Immature natural killer cell (primary cell): Measurements from ENCODE around the gene R3HDM2. TPM values are rescaled to one million over a fixed set of nuclear protein-coding genes. Genes with fewer than 3 reads are reported as not detected.

Source experiments
- DNase-seq, 3 donors: peaks; one replicate each; pipeline ENCODE4 v3.0.0; 2022; ENCODE audit warnings: mixed read lengths in 1 of 3
- H3K27ac Mint-ChIP-seq, 6 donors: one replicate each; pipeline ENCODE4 v1.8.0; 2020; ENCODE audit warnings: mixed read lengths in 6 of 6, mild to moderate bottlenecking in 5 of 6, inconsistent platforms in 4 of 6, moderate library complexity in 3 of 6
- H3K27me3 Mint-ChIP-seq, 3 donors: one replicate each; pipeline ENCODE4 v1.8.0; 2020 to 2021; ENCODE audit warnings: low read depth in 3 of 3, mild to moderate bottlenecking in 3 of 3, mixed read lengths in 3 of 3, moderate library complexity in 3 of 3, inconsistent platforms in 1 of 3
- H3K36me3 Mint-ChIP-seq, 3 donors: one replicate each; pipeline ENCODE4 v1.8.0; 2020; ENCODE audit warnings: mixed read lengths in 3 of 3, inconsistent platforms in 2 of 3, mild to moderate bottlenecking in 2 of 3
- H3K4me1 Mint-ChIP-seq, 2 donors: one replicate each; pipeline ENCODE4 v1.8.0; 2020; ENCODE audit warnings: inconsistent platforms in 2 of 2, mild to moderate bottlenecking in 2 of 2, mixed read lengths in 2 of 2, moderate library complexity in 1 of 2
- H3K4me3 Mint-ChIP-seq, 5 donors: one replicate each; pipeline ENCODE4 v1.8.0; 2020; ENCODE audit warnings: mild to moderate bottlenecking in 5 of 5, mixed read lengths in 5 of 5, inconsistent platforms in 3 of 5, moderate library complexity in 3 of 5
- H3K9me3 Mint-ChIP-seq, 6 donors: one replicate each; pipeline ENCODE4 v1.8.0; 2020; ENCODE audit warnings: mild to moderate bottlenecking in 6 of 6, mixed read lengths in 6 of 6, inconsistent platforms in 4 of 6, moderate library complexity in 3 of 6
- polyA plus RNA-seq, 3 donors: library from polyadenylated mRNA; unstranded; fragments of 300-500 nt; fragmentation: Illumina TruSeq; gene quantifications; one replicate each; pipeline ENCODE4 v1.2.3, GENCODE V29; 2021

Gene R3HDM2
- polyA plus RNA-seq, 3 donors from 2014 or later = 0.12 to 19.0 (median 3.3) TPM

DNA sequence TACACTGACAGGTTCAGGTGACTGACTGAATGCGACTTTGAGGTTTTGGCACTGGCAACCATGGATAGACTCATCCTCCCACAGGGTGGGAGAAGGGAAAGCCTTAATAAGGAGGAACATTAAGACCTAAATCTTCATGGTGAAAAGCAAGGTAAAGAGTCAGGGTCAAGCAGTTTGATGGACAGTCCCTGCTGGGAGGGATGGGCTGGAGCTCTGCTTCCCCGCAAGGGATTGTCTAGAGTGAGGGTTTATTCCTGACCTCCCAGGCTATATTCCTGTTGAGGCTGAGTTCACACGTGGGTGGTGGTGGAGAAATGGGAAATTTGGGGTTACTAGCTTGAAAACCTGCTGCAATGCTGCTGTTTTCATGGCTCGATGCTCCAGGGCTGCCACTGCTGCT is 170.5 kb downstream of the R3HDM2 start:
- Mint-ChIP-seq H3K9me3 (no peaks in the 10 kb centered on the region), H3K4me1 (peaks cover 2 to 11% of the 10 kb centered on the region in 2 donors), H3K27me3 (peaks cover 0 to 5% (median 0%) of the 10 kb centered on the region in 3 donors), H3K36me3 (peaks cover 12 to 58% (median 20%) of the 10 kb centered on the region in 3 donors), H3K4me3 (no peak overlapping the region), H3K27ac (no peak overlapping the region)
- DNase-seq = no peak

DNA sequence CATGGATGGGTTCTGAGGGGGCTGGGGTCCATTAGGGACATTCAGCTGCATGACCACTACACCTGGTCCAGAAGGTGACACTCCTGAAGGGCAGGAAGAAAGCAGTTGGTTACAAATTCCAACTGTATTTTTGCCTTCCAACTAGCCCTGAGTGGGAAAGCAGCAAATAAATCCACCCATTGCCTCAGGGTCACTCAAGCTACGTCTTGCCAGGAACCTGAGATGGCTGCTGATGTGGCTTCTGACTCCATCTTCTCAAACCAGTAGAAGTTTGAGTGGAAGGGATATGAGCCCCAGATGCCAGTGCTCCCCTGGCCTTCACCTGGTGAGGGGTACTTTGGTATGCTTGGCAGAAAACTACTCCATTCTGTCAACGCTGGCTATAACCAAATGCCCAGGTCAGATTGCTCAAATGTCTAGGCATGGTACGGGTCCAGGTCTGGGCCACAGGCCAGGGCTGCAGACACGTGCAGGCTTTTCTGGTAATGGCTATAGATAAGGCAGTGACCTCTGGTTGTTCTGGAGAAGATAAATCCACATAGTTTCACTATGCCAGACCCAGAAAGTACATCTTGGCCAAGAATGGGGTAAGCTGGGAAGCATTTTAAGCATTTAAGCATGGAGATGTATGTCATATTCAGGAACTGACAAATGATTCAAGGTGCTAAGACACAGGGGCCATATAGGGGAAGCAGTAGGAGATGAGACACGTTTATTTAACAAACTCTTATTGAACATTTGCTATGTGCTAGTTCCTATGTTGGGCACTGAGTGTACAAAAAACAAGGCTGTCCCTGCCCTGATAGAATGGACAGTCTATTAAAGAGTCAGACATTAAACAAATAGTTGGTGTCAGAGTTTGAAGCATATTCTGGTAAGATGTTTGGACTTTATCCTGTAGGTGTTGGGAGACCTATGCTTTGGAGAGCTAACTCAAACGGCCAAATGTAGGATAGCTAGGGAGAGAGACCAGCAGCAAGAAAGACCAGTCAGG is 171.6 kb downstream of the R3HDM2 start:
- Mint-ChIP-seq H3K4me3 (no peak overlapping the region), H3K27ac (no peak overlapping the region), H3K9me3 (no peaks in the 10 kb centered on the region), H3K36me3 (peaks cover 4 to 54% (median 20%) of the 10 kb centered on the region in 3 donors), H3K4me1 (peaks cover 2 to 11% of the 10 kb centered on the region in 2 donors), H3K27me3 (peaks cover 0 to 5% (median 0%) of the 10 kb centered on the region in 3 donors)
- no peak for DNase-seq

DNA sequence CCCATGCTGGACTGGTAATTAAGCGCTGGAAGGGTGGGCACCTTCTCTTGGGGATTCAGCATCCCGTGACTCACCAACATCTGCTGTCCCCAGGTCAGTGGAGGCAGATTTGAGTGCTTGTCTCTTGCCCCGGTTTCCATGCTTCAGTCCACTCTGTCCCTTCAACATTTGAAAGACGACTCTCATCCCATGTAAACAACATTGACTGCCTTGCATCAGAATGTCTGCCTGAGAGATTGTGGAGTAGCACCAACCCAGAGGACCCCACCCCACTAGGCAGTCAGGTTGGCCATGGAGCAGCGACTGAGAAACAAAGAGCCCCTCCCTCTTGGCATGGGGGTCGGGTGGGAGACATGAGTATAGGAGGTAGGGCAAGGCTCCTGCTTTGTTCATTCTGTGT is 174.9 kb downstream of the R3HDM2 start:
- Mint-ChIP-seq H3K27me3 (no peaks in the 10 kb centered on the region), H3K9me3 (no peaks in the 10 kb centered on the region), H3K27ac (no peak overlapping the region), H3K4me1 (no peaks in the 10 kb centered on the region), H3K4me3 (no peak overlapping the region), H3K36me3 (peaks cover 7 to 44% (median 24%) of the 10 kb centered on the region in 3 donors)
- no peak for DNase-seq

DNA sequence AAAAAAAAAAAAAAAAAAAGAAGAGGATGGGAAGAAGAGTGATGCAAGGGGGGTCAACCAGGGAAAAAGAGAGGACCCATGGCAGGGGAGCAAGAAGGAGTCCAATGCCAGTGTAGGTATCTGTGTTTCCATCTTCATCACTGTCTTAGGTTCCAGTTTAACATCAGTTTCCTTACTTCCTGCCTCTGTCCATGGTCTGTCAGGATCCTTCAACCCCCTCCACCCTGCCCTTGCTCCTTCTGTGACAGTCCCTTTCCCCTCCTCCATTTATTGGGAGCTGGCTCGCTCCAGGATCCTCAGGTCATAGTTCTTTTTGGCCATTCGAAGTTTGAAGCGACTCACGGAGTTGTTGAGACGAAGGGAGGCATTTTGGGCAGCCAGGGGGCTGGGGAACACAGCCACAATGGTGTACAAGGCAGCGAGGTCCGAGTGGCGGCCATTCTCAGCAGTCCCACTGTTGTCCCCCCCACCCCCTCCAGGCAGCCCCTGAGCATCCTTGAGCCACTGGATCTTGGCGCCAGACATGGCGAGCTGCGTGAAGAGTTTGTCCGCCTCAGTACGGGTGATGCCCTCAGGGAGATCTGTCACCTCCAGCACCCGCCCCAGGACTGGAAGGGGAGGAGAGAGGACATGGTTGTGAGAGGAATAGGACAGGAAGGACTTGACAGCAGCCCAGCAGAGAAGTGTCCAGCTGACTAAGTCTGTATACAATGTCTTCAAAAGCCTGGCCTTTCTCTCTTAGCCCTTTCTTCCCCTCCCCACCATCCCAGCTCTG is 176.2 kb downstream of the R3HDM2 start:
- Mint-ChIP-seq H3K36me3 (peaks cover 7 to 35% (median 17%) of the 10 kb centered on the region in 3 donors), H3K27ac (no peak overlapping the region), H3K27me3 (peaks cover 0 to 3% (median 0%) of the 10 kb centered on the region in 3 donors), H3K4me1 (no peaks in the 10 kb centered on the region), H3K9me3 (no peaks in the 10 kb centered on the region), H3K4me3 (no peak overlapping the region)
- DNase-seq = no peak

DNA sequence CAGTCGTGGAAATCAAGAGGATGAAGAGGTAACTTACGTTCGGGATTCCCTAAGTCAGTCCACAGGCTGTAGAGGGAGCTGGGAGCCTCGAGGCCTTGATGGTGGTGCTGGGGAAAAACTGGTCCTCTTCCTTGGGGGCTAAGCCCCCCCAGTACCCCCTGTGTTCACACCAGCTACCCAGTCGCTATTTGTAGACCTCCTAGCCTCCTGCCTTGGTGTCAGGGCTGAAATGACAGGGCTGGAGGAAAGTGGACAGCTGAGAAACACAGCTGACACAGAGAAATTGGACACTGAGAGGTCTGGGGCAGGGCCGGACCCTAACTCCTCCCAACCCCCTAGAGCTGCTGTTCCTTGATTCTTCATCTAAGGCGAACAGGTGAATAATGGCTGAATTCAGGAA is 179.9 kb downstream of the R3HDM2 start, which contains the start of gene STAC3:
TSS of gene STAC3 (minus strand) at position 232 of the 400 bp plus-strand sequence. CDS start 1,551 bp downstream, outside the sequence.
- no peak within 1 kb of the TSS for H3K4me3 Mint-ChIP-seq
- H3K27ac Mint-ChIP-seq = peak within 1 kb of the TSS in 1 of 6 donors; percentile 11
- peaks cover 8 to 12% (median 11%) of the 10 kb centered on the region in 3 donors for H3K36me3 Mint-ChIP-seq
- DNase-seq = no peak
- H3K27me3 Mint-ChIP-seq = peaks cover 0 to 3% (median 2%) of the 10 kb centered on the region in 3 donors
- no peaks in the 10 kb centered on the region for H3K4me1 Mint-ChIP-seq
- H3K9me3 Mint-ChIP-seq = no peaks in the 10 kb centered on the region

DNA sequence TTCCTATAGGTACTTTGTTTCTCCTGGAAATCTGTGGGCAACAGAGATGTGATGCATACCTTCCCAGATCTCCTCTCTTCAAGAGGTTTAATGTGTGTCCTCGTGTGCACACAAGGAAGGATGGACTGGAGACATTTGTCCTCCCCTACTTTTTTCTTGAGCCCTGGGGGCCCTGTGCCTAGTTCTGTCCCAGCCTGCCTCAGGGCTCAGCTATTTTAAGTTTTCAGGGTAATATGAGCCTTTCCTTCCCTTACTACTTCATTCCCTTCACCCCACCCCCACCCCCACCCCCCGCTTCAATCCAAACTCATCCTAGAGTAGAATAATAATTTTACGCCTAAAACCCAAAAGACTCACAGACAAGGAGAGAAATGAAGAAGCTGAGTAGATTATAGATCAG is 180.3 kb downstream of the R3HDM2 start:
- H3K27ac Mint-ChIP-seq = peak overlapping the region in 1 of 6 donors; percentile 11
- H3K4me3 Mint-ChIP-seq = no peak overlapping the region
- no peaks in the 10 kb centered on the region for H3K4me1 Mint-ChIP-seq
- H3K27me3 Mint-ChIP-seq = peaks cover 0 to 3% (median 2%) of the 10 kb centered on the region in 3 donors
- no peak for DNase-seq
- H3K36me3 Mint-ChIP-seq = peaks cover 8 to 12% (median 8%) of the 10 kb centered on the region in 3 donors
- no peaks in the 10 kb centered on the region for H3K9me3 Mint-ChIP-seq

DNA sequence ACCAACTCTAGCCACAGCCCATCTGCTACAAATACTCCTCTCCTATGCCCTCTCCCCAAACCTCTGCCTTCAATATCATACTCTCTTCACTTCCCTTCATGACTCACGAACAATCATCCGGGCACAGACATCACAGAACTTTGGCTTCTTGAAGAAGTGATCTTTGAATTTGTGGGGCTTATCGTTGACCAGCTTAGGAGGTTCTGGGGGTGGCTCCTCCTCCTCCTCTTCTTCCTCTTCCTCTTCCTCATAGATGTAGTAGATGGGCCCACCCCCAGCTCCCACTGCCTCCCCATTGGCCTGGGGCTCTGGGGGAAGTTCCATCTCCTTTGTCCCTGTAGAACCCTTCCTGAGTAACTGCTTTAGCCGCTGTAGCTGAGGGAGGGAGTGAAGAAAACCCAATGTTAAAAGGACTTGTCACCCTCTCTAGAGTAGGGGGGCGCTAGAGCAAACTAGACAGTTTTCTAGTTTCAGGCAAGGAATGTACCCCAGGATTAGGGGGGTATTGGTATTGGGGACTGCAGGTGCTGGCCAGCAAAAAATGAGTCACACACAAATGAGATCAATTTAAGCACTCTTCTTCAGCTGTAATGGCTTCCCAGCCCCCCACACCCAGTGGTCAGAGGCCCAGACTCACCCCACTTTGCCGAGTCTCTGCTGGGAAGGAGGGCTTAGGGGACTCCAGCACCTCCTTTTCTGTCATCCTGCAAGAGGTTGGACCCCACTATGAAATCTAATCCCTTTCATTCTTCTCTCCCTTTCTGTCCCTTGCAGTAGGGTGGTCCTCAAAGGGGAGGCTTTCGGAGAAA is 181.7 kb downstream of the R3HDM2 start:
- peaks cover 1 to 5% (median 2%) of the 10 kb centered on the region in 3 donors for H3K27me3 Mint-ChIP-seq
- H3K9me3 Mint-ChIP-seq = no peaks in the 10 kb centered on the region
- peak overlapping the region in 1 of 6 donors; percentile 21 for H3K27ac Mint-ChIP-seq
- H3K36me3 Mint-ChIP-seq = peaks cover 4 to 12% (median 8%) of the 10 kb centered on the region in 3 donors
- no peak for DNase-seq
- H3K4me1 Mint-ChIP-seq = peaks cover 1 to 4% of the 10 kb centered on the region in 2 donors
- H3K4me3 Mint-ChIP-seq = no peak overlapping the region

DNA sequence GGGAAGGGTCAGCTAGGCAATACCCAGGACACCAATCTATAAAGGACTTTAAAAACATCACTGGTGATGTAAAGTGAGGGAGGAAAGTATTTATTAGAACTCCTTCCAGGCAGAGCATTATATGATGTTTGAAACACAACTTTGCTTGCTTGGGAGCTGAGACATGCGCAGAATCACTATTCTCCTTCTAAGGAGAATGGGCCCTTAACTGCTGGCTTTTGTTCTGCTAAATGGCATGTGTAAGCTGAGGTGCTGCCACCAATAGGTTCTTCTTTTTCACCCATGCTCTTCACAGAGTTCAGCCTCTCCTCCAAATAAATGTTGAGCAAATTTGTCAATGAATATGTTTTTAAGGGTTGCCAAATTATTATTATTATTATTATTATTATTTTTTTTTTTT is 183.8 kb downstream of the R3HDM2 start:
- Mint-ChIP-seq H3K36me3 (peaks cover 0 to 9% (median 0%) of the 10 kb centered on the region in 3 donors), H3K4me1 (peaks cover 19 to 21% of the 10 kb centered on the region in 2 donors), H3K4me3 (no peak overlapping the region), H3K9me3 (no peaks in the 10 kb centered on the region), H3K27ac (no peak overlapping the region), H3K27me3 (peaks cover 7 to 20% (median 15%) of the 10 kb centered on the region in 3 donors)
- DNase-seq = no peak

DNA sequence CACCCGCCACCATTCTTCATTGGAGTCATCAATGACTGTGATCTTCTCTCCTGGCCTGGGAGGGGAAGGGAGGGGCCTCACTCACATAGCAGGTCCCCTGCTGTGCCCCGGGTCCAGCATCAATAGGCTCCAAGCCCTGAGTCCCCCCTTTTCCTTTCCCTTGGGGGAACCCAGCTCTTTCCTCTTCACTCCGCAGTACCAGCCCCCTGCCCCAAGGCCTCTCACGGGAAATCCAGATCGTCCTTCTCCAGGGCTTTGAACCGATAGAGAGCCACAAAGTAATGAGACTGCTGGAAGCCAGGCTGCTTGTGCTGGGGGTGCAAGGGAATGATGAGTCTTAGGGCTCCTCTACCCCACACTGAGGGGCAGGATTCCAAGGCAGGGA is 186.5 kb downstream of the R3HDM2 start:
- Mint-ChIP-seq H3K27ac (no peak overlapping the region), H3K4me3 (peak overlapping the region in 2 of 5 donors; percentile 26 to 55), H3K9me3 (no peaks in the 10 kb centered on the region), H3K27me3 (peaks cover 21 to 34% (median 29%) of the 10 kb centered on the region in 3 donors), H3K4me1 (peaks cover 44 to 49% of the 10 kb centered on the region in 2 donors), H3K36me3 (peaks cover 0 to 9% (median 0%) of the 10 kb centered on the region in 3 donors)
- DNase-seq = no peak

DNA sequence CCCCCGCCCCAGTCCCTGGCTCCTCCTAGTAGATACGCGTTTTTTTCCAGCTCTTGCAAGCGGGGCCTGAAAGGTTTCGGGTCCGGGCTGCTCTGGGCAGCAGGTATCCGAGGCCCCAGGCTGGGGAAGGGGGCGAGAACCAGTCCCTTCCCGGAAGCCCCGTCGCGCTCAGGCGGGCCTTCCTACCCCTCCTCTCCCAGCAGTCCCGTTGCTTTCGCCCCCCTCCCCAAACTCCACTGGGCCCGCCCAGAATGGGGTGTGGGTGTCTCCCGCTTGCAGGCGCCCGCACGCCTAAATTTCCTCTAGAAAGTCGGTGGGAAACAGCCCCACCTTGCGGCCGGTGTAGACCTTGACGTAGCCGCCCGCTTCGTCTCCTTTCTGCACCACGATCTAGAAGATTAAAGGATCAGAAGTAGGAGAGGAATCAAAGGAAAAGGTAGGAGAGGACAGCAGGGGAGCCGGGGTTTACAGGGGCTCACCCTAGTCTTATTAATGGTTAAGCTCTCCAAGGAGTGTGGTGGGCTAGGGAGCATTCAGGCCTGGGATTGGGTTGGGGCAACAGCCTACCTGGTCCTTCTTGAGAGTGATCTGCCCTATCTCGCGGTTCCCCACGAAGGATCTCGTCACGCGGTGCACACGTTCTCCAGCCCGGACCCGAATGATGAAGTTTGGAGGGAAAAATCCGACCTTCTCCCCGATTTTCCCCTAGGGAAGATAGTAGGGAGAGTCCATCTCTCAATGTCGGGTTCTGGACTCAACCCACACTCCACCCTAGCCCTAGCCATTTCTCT is 187.1 kb downstream of the R3HDM2 start:
- H3K9me3 Mint-ChIP-seq = no peaks in the 10 kb centered on the region
- DNase-seq = peak; percentile 63 to 69 (median 68)
- peaks cover 49 to 55% of the 10 kb centered on the region in 2 donors for H3K4me1 Mint-ChIP-seq
- H3K27ac Mint-ChIP-seq = peak overlapping the region in 1 of 6 donors; percentile 64
- peaks cover 0 to 6% (median 0%) of the 10 kb centered on the region in 3 donors for H3K36me3 Mint-ChIP-seq
- peak overlapping the region; percentile 69 to 81 (median 79) for H3K4me3 Mint-ChIP-seq
- peaks cover 25 to 40% (median 35%) of the 10 kb centered on the region in 3 donors for H3K27me3 Mint-ChIP-seq

DNA sequence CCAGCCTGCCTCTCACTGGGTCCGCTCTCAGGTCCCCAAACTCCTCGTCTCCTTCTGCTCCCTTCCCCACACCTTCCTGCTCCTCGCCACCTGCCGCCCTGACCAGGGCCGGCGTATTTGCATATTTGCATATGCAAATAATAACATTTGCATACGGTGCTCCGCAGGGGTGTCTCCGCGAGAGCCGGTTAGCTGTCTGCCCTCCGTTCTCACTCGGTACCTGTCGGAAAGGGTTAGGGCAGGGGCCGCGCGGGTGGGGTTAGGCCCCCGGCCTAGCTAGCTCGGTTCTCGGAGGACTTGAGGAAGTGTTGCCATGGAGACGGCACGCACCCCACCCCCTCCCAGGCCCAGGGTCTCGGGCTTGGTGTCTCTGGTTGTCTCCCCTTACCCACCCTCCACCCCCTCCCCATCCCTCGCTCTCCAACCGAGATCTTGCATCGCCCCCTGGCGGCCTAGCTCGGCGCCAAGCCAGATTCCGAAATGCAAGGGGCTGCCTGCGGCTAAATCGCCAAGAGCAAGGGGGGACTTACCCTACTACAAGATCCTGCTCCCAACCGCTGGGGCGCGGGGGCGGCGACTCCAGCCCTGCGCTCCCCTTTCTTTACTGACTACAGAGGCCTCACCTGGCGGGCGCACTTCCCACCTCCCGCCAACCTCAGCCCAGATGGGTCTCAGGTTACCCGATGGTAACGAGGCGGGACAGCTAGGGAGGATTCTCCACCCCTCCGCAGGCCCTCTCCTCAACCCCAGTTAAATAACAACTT is 188.0 kb downstream of the R3HDM2 start:
- Mint-ChIP-seq H3K4me1 (peaks cover 54 to 61% of the 10 kb centered on the region in 2 donors), H3K27ac (peak overlapping the region in 2 of 6 donors; percentile 11 to 35), H3K27me3 (peaks cover 25 to 43% (median 39%) of the 10 kb centered on the region in 3 donors), H3K4me3 (peak overlapping the region; percentile 52 to 81 (median 68)), H3K36me3 (peaks cover 0 to 4% (median 0%) of the 10 kb centered on the region in 3 donors), H3K9me3 (no peaks in the 10 kb centered on the region)
- DNase-seq = peak in 1 of 3 donors; percentile 46

DNA sequence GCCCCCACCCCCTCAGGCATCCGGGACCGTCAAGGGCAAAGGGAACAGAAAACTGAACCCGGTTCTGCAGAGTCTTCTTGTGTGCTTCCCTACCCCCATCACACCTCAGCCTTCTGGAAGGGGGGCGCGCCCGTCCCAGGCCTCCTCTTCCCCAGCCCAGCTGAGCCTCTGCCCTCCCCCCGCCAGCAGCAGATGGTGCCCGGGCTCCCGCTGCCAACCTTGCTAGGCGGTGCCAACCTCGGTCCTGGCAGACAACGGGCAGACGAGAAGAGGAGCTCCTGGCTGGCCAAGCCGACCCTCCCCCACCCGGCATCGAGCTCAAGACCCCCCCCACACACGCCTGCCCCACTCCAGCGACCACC is 188.5 kb downstream of the R3HDM2 start:
- Mint-ChIP-seq H3K27ac (no peak overlapping the region), H3K36me3 (peaks cover 0 to 4% (median 0%) of the 10 kb centered on the region in 3 donors), H3K27me3 (peaks cover 27 to 45% (median 40%) of the 10 kb centered on the region in 3 donors), H3K4me3 (peak overlapping the region; percentile 42 to 69 (median 57)), H3K9me3 (no peaks in the 10 kb centered on the region), H3K4me1 (peaks cover 58 to 66% of the 10 kb centered on the region in 2 donors)
- no peak for DNase-seq
